Gastroesophageal sphincter (tissue), 4 donors: Measurements from ENCODE around the gene ACVR2B. TPM values are rescaled to one million over a fixed set of nuclear protein-coding genes. Genes with fewer than 3 reads are reported as not detected.

Experiments used
- ATAC-seq: fragments of 150-250 bp; one replicate; pipeline ENCODE4 v1.9.1; 2016; ENCODE audit warnings: mild to moderate bottlenecking, moderate library complexity
- H3K27ac ChIP-seq, 4 donors: fragments of 200-600 bp; sonication (generic) in 3 of 4; 1 replicate in 3 of 4; 2 replicates in 1 of 4; pipeline ENCODE4 v1.5.1; 2016 to 2019
- H3K27me3 ChIP-seq: fragments of 200-600 bp; sonication (generic); one replicate; pipeline ENCODE4 v1.5.1; 2019
- H3K36me3 ChIP-seq, 2 donors: fragments of 200-600 bp; sonication (generic); one replicate each; pipeline ENCODE4 v1.5.1; 2019; ENCODE audit warnings: control low read depth in 1 of 2
- H3K4me1 ChIP-seq, 3 donors: fragments of 200-600 bp; sonication (generic); 1 replicate in 2 of 3; 2 replicates in 1 of 3; pipeline ENCODE4 v1.5.1; 2016 to 2019; ENCODE audit warnings: control low read depth in 2 of 3
- H3K4me3 ChIP-seq, 2 donors: fragments of 200-600 bp; sonication (generic); one replicate each; pipeline ENCODE4 v1.5.1; 2019; ENCODE audit warnings: mild to moderate bottlenecking in 1 of 2, moderate library complexity in 1 of 2
- H3K9me3 ChIP-seq, 3 donors: fragments of 200-600 bp; sonication (generic); one replicate each; pipeline ENCODE4 v1.5.1; 2017 to 2019; ENCODE audit warnings: control low read depth in 2 of 3
- EP300 ChIP-seq: sonication (generic); formaldehyde crosslinking; IDR thresholded peaks from one replicate; pipeline ENCODE4 v1.6.1; 2017; ENCODE audit warnings: antibody characterized with exemption, mild to moderate bottlenecking
- POLR2A ChIP-seq, 2 donors: fragments of 450-650 bp; IDR thresholded peaks; one replicate each; pipeline ENCODE4 v1.6.1; 2017; ENCODE audit warnings: antibody characterized with exemption in 2 of 2, mild to moderate bottlenecking in 2 of 2, moderate library complexity in 1 of 2
- POLR2AphosphoS5 ChIP-seq: sonication (generic); formaldehyde crosslinking; IDR thresholded peaks from one replicate; pipeline ENCODE4 v1.6.1; 2017; ENCODE audit warnings: antibody characterized with exemption
- WGBS, 2 donors: methylation state at CpG; one replicate each; pipeline ENCODE4 v1.1.5; 2018; ENCODE audit warnings: low coverage in 1 of 2; 5-methylcytosine and 5-hydroxymethylcytosine counted together
- total RNA-seq, 4 donors: library from RNA; depleted of rRNA; stranded (reverse); fragments of >200 nt; gene quantifications; one replicate each; pipeline ENCODE4 v1.1.0, GENCODE V29; 2016
- TF ChIP-seq, protein P1 (sequence below), 4 experiments: fragments of 200-600 bp in 2 of 4; fragments of 450-650 bp in 2 of 4; sonication (generic) in 1 of 4; IDR thresholded peaks; one replicate each; pipeline ENCODE4 v1.5.1; 2017 to 2019; ENCODE audit warnings: antibody characterized with exemption in 4 of 4, mild to moderate bottlenecking in 2 of 4, moderate library complexity in 2 of 4

Gene ACVR2B
- total RNA-seq, 4 donors from 2014 or later: 5.5 to 9.2 (median 7.6) TPM

DNA sequence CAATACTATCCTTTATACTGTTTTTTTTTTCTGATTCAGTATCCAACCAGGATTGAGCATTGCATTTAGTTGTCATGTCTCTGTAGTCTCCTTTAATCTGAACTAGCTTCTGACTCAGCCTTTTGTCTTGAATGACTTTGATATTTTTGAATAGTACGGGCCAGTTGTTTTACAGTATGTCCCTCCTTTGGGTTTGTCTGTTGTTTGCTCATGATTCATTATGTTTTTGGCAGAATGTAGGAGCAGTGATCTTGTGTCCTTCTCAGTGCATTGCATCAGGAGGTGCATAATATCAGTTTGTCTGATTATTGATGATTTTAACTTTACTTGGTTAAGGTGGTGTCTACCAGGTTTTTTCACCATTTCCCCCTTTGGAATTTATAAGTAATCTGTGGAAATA lies 63.0 kb downstream of the ACVR2B start:
- H3K36me3 ChIP-seq: peaks cover 0 to 66% of the 10 kb centered on the region in 2 donors
- 91 to 100% methylated on average over 1 of the region's 1 CpG for WGBS, 2 donors
- no peak for ATAC-seq

DNA sequence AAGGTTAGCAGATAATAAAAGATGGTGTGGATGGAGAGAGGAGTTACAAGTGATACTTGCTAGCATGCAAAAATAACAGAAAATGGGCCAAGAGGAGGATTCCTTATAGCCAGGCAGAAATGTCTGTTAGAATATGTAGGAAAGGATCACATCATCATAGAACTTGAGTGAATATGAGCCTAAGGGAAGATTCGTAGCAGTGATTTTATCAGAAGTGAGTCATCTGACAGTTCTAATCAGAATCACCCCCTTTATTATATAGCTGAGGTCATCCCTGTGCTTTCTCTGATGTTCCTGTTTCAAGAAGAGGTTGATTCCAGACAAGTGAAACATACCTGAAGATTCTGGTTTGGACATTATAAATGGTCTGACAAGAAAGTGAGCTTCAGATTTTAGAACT lies 65.3 kb downstream of the ACVR2B start:
- 33 to 64% methylated on average over 1 of the region's 1 CpG for WGBS, 2 donors
- Histone ChIP-seq H3K9me3 (no peaks in the 10 kb centered on the region), H3K36me3 (peaks cover 3 to 68% of the 10 kb centered on the region in 2 donors), H3K4me3 (no peak overlapping the region), H3K27me3 (no peaks in the 10 kb centered on the region), H3K4me1 (peaks cover 0 to 4% (median 0%) of the 10 kb centered on the region in 3 donors), H3K27ac (no peak overlapping the region)
- no peak for ATAC-seq
- no peak for TF ChIP-seq EP300
- no peak for TF ChIP-seq POLR2AphosphoS5
- no peak for TF ChIP-seq POLR2A (IDR thresholded peaks at IDR 0.05)
- TF ChIP-seq, protein P1, sequence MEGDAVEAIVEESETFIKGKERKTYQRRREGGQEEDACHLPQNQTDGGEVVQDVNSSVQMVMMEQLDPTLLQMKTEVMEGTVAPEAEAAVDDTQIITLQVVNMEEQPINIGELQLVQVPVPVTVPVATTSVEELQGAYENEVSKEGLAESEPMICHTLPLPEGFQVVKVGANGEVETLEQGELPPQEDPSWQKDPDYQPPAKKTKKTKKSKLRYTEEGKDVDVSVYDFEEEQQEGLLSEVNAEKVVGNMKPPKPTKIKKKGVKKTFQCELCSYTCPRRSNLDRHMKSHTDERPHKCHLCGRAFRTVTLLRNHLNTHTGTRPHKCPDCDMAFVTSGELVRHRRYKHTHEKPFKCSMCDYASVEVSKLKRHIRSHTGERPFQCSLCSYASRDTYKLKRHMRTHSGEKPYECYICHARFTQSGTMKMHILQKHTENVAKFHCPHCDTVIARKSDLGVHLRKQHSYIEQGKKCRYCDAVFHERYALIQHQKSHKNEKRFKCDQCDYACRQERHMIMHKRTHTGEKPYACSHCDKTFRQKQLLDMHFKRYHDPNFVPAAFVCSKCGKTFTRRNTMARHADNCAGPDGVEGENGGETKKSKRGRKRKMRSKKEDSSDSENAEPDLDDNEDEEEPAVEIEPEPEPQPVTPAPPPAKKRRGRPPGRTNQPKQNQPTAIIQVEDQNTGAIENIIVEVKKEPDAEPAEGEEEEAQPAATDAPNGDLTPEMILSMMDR (IDR thresholded peaks at IDR 0.05): no peak

More for the DNA sequence above, 63.0 kb downstream of the ACVR2B start:
- no peak overlapping the region for H3K4me3 ChIP-seq
- TF ChIP-seq POLR2A (IDR thresholded peaks at IDR 0.05) (no peak), EP300 (no peak), POLR2AphosphoS5 (no peak)
- TF ChIP-seq, protein P1 (IDR thresholded peaks at IDR 0.05): no peak
- no peak overlapping the region for H3K27ac ChIP-seq
- H3K27me3 ChIP-seq: no peaks in the 10 kb centered on the region
- H3K9me3 ChIP-seq: no peaks in the 10 kb centered on the region
- peaks cover 0 to 4% (median 0%) of the 10 kb centered on the region in 3 donors for H3K4me1 ChIP-seq

DNA sequence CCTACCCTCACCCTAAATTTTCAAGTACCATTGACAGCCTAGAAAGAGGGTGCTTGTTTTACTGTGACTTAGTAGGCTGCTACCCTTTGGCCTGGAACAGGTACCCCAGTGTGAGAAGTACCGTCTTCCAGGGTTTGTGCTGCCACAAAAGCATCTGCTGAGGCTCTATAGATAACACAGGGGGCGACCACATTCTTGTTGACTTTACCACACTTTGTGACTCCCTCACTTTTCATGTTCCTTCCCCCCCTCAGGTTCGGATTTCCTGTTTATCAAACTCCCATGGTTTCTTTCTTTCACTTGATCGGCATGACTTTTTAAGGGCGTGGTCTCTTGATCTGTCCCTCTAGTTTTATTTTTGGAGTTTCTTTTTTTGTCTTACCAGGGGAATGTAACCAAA lies 66.0 kb downstream of the ACVR2B start:
- TF ChIP-seq POLR2AphosphoS5: no peak
- TF ChIP-seq POLR2A (IDR thresholded peaks at IDR 0.05): no peak
- TF ChIP-seq, protein P1 (IDR thresholded peaks at IDR 0.05): no peak
- no peak for TF ChIP-seq EP300
- Histone ChIP-seq H3K4me3 (no peak overlapping the region), H3K27ac (no peak overlapping the region), H3K9me3 (no peaks in the 10 kb centered on the region), H3K36me3 (peaks cover 3 to 68% of the 10 kb centered on the region in 2 donors), H3K4me1 (peaks cover 0 to 4% (median 0%) of the 10 kb centered on the region in 3 donors), H3K27me3 (no peaks in the 10 kb centered on the region)
- ATAC-seq: no peak
- WGBS, 2 donors: 50 to 54% methylated on average over 4 to 5 of the region's 5 CpGs

DNA sequence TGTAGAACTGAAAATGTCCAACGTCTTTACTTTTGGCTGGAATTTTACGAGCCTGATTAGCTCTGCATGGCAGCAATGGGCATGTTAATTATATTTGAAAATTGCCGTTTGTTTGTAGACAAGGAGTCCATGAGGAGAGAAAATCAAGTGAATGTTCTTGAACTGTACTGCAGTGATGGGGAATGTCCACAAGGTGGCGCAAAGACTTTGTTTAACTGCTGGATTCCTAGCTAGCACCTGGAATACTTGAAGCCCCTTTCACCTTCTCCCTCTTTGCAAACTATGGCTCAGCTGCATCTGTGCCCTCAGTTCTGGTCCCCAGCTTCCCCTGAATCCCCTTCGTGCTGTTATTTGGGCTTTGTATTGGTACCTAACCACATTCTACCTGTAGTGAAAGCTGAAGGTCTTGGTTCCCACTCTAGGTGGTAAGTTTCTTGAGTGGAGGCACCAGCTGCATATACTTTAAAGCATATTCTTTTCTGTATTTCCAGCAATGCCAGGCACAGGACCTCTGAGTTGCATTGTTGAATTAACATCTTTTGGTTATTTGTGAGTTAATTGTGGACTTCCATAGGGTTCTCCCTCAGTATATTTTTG lies 67.8 kb downstream of the ACVR2B start:
- Histone ChIP-seq H3K9me3 (no peaks in the 10 kb centered on the region), H3K27me3 (no peaks in the 10 kb centered on the region), H3K36me3 (peaks cover 3 to 71% of the 10 kb centered on the region in 2 donors), H3K4me1 (peaks cover 0 to 4% (median 0%) of the 10 kb centered on the region in 3 donors), H3K4me3 (no peak overlapping the region), H3K27ac (no peak overlapping the region)
- WGBS, 2 donors: 0 to 5% methylated on average over 4 to 5 of the region's 5 CpGs
- ATAC-seq: no peak
- TF ChIP-seq POLR2A (IDR thresholded peaks at IDR 0.05) (no peak), POLR2AphosphoS5 (no peak), EP300 (no peak)
- TF ChIP-seq, protein P1 (IDR thresholded peaks at IDR 0.05): peak; percentile 81 to 88 (median 86)

DNA sequence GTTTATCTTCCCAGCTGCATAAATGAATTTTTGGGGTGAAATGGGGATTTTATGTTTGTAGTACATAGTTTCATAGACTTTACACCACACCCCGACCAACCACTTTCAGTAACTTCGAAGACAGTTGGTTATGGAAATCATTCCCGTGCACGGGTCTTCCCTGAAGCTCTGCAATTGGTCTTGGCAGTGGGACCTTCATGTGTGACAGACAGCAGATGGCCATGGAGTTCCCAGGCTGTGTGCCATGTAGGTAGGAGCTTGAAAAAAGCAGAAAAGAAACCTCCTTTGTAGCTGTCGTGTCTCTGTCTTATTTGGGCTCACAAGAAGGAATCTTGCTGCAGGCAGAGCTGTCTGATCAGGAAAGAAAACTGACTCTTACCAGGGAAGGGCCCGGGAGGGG lies 68.3 kb downstream of the ACVR2B start:
- Histone ChIP-seq H3K27ac (no peak overlapping the region), H3K27me3 (no peaks in the 10 kb centered on the region), H3K4me3 (no peak overlapping the region), H3K4me1 (peaks cover 0 to 4% (median 0%) of the 10 kb centered on the region in 3 donors), H3K36me3 (peaks cover 3 to 71% of the 10 kb centered on the region in 2 donors), H3K9me3 (no peaks in the 10 kb centered on the region)
- ATAC-seq: no peak
- no peak for TF ChIP-seq POLR2A (IDR thresholded peaks at IDR 0.05)
- TF ChIP-seq POLR2AphosphoS5: no peak
- TF ChIP-seq EP300: no peak
- WGBS, 2 donors: 74 to 80% methylated on average over 6 of the region's 6 CpGs
